Measurements from ENCODE around the gene GHRL.

- TF ChIP-seq, protein P1, sequence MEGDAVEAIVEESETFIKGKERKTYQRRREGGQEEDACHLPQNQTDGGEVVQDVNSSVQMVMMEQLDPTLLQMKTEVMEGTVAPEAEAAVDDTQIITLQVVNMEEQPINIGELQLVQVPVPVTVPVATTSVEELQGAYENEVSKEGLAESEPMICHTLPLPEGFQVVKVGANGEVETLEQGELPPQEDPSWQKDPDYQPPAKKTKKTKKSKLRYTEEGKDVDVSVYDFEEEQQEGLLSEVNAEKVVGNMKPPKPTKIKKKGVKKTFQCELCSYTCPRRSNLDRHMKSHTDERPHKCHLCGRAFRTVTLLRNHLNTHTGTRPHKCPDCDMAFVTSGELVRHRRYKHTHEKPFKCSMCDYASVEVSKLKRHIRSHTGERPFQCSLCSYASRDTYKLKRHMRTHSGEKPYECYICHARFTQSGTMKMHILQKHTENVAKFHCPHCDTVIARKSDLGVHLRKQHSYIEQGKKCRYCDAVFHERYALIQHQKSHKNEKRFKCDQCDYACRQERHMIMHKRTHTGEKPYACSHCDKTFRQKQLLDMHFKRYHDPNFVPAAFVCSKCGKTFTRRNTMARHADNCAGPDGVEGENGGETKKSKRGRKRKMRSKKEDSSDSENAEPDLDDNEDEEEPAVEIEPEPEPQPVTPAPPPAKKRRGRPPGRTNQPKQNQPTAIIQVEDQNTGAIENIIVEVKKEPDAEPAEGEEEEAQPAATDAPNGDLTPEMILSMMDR (IDR thresholded peaks at IDR 0.05): no peak
- no peak for TF ChIP-seq POLR2A (IDR thresholded peaks at IDR 0.05)
Observed at GRCh38 chr3:10280177-10280529, 12.6 kb downstream of the GHRL start.

Data from sigmoid colon (tissue), 3 donors.